IPS DF 4.7 (cell line): ENCODE data around the gene TRIP12.
"Not testable (repeated sequence)": the region's sequence is repeated elsewhere in the genome, so short reads cannot be mapped to it uniquely, and the experiment has no call there.

Source experiments
- DNase-seq: peaks from one replicate; pipeline ENCODE4 v3.0.0-alpha.2; 2013; ENCODE audit warnings: low spot score; ENCODE audit errors: extremely low read depth

The TRIP12 gene

GRCh38 chr2:229879191-229879950 is 42.4 kb downstream of the TRIP12 start:
- no peak for DNase-seq

GRCh38 chr2:229875549-229875948 is 46.3 kb downstream of the TRIP12 start:
- DNase-seq: no peak

GRCh38 chr2:229874647-229875046 is 47.2 kb downstream of the TRIP12 start:
- no peak for DNase-seq

GRCh38 chr2:229873123-229873581 is 48.7 kb downstream of the TRIP12 start:
- DNase-seq: no peak

GRCh38 chr2:229870903-229871656 is 50.7 kb downstream of the TRIP12 start:
- DNase-seq: no peak

GRCh38 chr2:229869226-229869625 is 52.6 kb downstream of the TRIP12 start:
- DNase-seq: no peak

GRCh38 chr2:229868794-229869193 is 53.0 kb downstream of the TRIP12 start:
- no peak for DNase-seq

- no peak for DNase-seq
Observed at GRCh38 chr2:229865033-229865432, 56.8 kb downstream of the TRIP12 start.

GRCh38 chr2:229861431-229861830 is 60.4 kb downstream of the TRIP12 start:
- no peak for DNase-seq

GRCh38 chr2:229860334-229860733 is 61.5 kb downstream of the TRIP12 start:
- DNase-seq: no peak

GRCh38 chr2:229858351-229858750 is 63.5 kb downstream of the TRIP12 start:
- no peak for DNase-seq

GRCh38 chr2:229857634-229858033 is 64.2 kb downstream of the TRIP12 start:
- DNase-seq: no peak

GRCh38 chr2:229856413-229856812 is 65.4 kb downstream of the TRIP12 start:
- DNase-seq: no peak

GRCh38 chr2:229855116-229855515 is 66.7 kb downstream of the TRIP12 start:
- no peak for DNase-seq

GRCh38 chr2:229852565-229852964 is 69.2 kb downstream of the TRIP12 start:
- no peak for DNase-seq

- DNase-seq: no peak
Observed at GRCh38 chr2:229851870-229852269, 69.9 kb downstream of the TRIP12 start.

GRCh38 chr2:229850355-229851275 is 71.2 kb downstream of the TRIP12 start:
- DNase-seq: not testable (repeated sequence)

- DNase-seq: no peak
Observed at GRCh38 chr2:229849073-229849472, 72.7 kb downstream of the TRIP12 start.

GRCh38 chr2:229843613-229844012 is 78.2 kb downstream of the TRIP12 start:
- no peak for DNase-seq

GRCh38 chr2:229838729-229839128 is 83.1 kb downstream of the TRIP12 start:
- DNase-seq: no peak

- no peak for DNase-seq
Observed at GRCh38 chr2:229836847-229837246, 85.0 kb downstream of the TRIP12 start.
